Fibroblast of pulmonary artery (primary cell): Measurements from ENCODE around the gene PURA.

Source experiments
- DNase-seq: peaks from one replicate; pipeline ENCODE4 v3.0.0-alpha.2; 2010; ENCODE audit warnings: low read depth
- H3K4me3 ChIP-seq: replicated peaks from 2 replicates; pipeline ENCODE4 v1.5.1; 2011; ENCODE audit warnings: low read depth, mild to moderate bottlenecking, control low read depth, low read length, moderate library complexity
- CTCF ChIP-seq: IDR thresholded peaks from 2 replicates; pipeline ENCODE4 v1.5.1; 2011; ENCODE audit warnings: mild to moderate bottlenecking, control low read depth, low read length, inconsistent platforms; ENCODE audit errors: missing control alignments

The PURA gene

GRCh38 chr5:140113180-140113698, 670 bp upstream of the PURA start:
- no peak for DNase-seq
- no peak for TF ChIP-seq CTCF

DNA sequence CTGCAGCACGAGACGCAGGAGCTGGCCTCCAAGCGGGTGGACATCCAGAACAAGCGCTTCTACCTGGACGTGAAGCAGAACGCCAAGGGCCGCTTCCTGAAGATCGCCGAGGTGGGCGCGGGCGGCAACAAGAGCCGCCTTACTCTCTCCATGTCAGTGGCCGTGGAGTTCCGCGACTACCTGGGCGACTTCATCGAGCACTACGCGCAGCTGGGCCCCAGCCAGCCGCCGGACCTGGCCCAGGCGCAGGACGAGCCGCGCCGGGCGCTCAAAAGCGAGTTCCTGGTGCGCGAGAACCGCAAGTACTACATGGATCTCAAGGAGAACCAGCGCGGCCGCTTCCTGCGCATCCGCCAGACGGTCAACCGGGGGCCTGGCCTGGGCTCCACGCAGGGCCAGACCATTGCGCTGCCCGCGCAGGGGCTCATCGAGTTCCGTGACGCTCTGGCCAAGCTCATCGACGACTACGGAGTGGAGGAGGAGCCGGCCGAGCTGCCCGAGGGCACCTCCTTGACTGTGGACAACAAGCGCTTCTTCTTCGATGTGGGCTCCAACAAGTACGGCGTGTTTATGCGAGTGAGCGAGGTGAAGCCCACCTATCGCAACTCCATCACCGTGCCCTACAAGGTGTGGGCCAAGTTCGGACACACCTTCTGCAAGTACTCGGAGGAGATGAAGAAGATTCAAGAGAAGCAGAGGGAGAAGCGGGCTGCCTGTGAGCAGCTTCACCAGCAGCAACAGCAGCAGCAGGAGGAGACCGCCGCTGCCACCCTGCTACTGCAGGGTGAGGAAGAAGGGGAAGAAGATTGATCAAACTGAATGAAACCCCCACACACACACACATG, 654 bp downstream of the PURA start:
- peak overlapping the region; percentile 72 for H3K4me3 ChIP-seq
- DNase-seq: peak; percentile 64
- no peak for TF ChIP-seq CTCF

More at GRCh38 chr5:140113180-140113698, 670 bp upstream of the PURA start:
- peak overlapping the region; percentile 72 for H3K4me3 ChIP-seq

GRCh38 chr5:140115186-140115500, 1.2 kb downstream of the PURA start:
- no peak for DNase-seq
- peak overlapping the region; percentile 72 for H3K4me3 ChIP-seq
- no peak for TF ChIP-seq CTCF

DNA sequence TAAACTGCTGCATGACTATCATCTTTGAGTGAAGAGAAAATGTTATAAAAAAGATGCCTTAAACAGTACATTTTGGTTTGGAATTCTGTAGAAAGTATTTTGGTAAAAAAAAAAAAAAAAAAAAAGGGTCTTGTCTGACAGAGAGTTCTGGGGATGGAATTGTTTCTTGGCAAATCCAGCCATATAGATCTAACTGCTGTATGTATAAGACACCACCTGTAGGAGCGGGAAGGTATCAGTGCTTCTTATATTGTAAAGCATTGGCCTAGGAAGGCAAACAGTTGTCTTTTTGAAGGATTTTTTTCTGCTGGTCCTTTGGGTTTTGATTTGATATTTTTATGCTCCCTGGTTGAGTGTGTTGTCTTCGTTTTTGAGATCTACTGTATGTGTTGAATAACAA, 2.8 kb downstream of the PURA start:
- no peak overlapping the region for H3K4me3 ChIP-seq
- no peak for DNase-seq
- no peak for TF ChIP-seq CTCF

DNA sequence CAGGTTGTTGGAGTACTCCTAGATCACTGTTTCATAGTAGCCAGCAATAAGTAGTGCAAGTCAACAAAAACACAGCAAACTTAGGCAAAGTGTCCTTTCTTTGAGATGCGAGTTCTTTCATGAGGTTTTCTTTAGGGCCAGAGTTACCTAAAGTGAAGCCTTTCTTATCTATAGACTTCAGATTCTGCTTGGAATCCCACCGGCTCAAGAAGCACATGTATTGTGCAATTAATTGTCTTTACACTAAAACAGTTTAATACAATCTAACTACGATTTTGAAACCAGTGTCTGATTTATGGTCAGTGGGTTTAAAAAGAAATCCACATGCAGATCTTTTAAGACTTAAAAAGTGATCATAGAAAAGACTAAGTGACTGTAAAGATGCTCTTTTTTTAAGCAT, 3.6 kb downstream of the PURA start:
- no peak for TF ChIP-seq CTCF
- no peak overlapping the region for H3K4me3 ChIP-seq
- DNase-seq: no peak

DNA sequence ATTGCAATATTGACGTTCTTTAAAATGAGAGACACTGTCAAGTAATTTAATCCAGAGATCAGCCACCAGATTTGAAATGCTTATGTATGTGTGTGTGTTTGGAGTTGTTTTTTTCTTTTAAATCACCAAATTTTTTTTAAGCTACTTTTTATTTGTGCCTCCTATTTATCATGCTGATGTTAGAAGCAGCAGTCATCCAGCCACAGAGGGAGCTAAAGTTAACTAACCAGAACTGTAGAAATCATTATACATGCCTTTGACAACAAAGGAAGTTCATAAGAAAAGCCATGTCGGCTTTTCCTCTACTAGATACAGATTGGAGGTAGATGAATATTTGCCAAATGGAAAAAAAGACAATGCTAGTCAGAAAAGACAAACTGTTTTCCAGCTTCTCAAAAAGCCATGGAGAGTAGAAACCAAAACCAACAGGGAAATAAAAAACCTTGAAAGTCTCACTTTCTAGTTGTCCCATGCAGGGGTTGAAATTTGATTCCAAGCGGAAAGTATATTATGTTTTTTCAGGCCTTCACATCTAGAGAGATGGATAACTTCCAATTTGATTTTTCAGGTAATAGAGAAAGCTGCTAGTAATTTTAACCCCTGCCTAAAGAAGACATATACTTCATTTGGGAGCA, 4.5 kb downstream of the PURA start:
- H3K4me3 ChIP-seq: no peak overlapping the region
- DNase-seq: no peak
- no peak for TF ChIP-seq CTCF

DNA sequence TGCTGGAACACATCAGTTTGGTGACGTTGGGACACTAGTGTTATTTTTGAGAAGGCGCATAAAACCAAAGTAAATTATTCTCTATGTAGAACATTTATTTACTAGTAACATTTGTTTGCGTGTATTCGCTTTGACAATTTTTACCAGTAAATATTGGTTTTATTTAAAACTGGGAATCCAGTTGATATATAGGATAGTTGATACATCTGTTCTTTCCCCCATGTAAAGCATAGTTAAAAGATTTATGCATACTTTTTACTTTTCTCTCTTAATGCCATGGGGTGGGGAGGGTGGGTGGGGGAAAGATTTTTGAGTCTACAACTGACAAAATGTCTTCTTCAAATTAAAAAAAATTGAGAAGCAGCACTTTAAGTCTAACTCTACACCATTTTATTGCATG, 11.7 kb downstream of the PURA start, which contains the start of gene IGIP:
Gene IGIP, plus strand, starts transcription at position 301 of the 400 bp plus-strand sequence. CDS start 2,540 bp downstream, outside the sequence.
- no peak within 1 kb of the TSS for H3K4me3 ChIP-seq
- no peak for TF ChIP-seq CTCF
- no peak for DNase-seq
